ENCODE data around the gene TAMM41.
A peak's percentile ranks its signal among the peaks of the same experiment; 100 is the strongest.

The TAMM41 gene

GRCh38 chr3:11826628-11827265, 19.9 kb downstream of the TAMM41 start:
- in situ Hi-C loops (cut with MboI; ENCODE audit: low sequenced_read_pairs, unreplicated experiment) = no loop called here
- DNase-seq (ENCODE audit: low spot score) = peak; percentile 33
- TF ChIP-seq CTCF (IDR thresholded peaks at IDR 0.05; ENCODE audit: borderline replicate concordance, control extremely low read depth, extremely low read depth, insufficient read depth, missing control alignments) = no peak

GRCh38 chr3:11825301-11825700, 21.4 kb downstream of the TAMM41 start:
- TF ChIP-seq CTCF (IDR thresholded peaks at IDR 0.05; ENCODE audit: borderline replicate concordance, control extremely low read depth, extremely low read depth, insufficient read depth, missing control alignments) = no peak
- no peak for DNase-seq (ENCODE audit: low spot score)
- in situ Hi-C loops (cut with MboI; ENCODE audit: low sequenced_read_pairs, unreplicated experiment) = no loop called here

- in situ Hi-C loops (cut with MboI; ENCODE audit: low sequenced_read_pairs, unreplicated experiment) = no loop called here
Measured at GRCh38 chr3:11820531-11821041, 26.1 kb downstream of the TAMM41 start.

GRCh38 chr3:11819146-11819689, 27.5 kb downstream of the TAMM41 start:
- DNase-seq (ENCODE audit: low spot score) = no peak
- in situ Hi-C loops (cut with MboI; ENCODE audit: low sequenced_read_pairs, unreplicated experiment) = no loop called here
- TF ChIP-seq CTCF (IDR thresholded peaks at IDR 0.05; ENCODE audit: borderline replicate concordance, control extremely low read depth, extremely low read depth, insufficient read depth, missing control alignments) = no peak

More at GRCh38 chr3:11820531-11821041, 26.1 kb downstream of the TAMM41 start:
- TF ChIP-seq CTCF (IDR thresholded peaks at IDR 0.05; ENCODE audit: borderline replicate concordance, control extremely low read depth, extremely low read depth, insufficient read depth, missing control alignments) = no peak
- peak; percentile 40 for DNase-seq (ENCODE audit: low spot score)

GRCh38 chr3:11818033-11818432, 28.7 kb downstream of the TAMM41 start:
- TF ChIP-seq CTCF (IDR thresholded peaks at IDR 0.05; ENCODE audit: borderline replicate concordance, control extremely low read depth, extremely low read depth, insufficient read depth, missing control alignments) = no peak
- in situ Hi-C loops (cut with MboI; ENCODE audit: low sequenced_read_pairs, unreplicated experiment) = no loop called here
- DNase-seq (ENCODE audit: low spot score) = no peak

GRCh38 chr3:11815111-11815510, 31.6 kb downstream of the TAMM41 start:
- DNase-seq (ENCODE audit: low spot score) = no peak
- TF ChIP-seq CTCF (IDR thresholded peaks at IDR 0.05; ENCODE audit: borderline replicate concordance, control extremely low read depth, extremely low read depth, insufficient read depth, missing control alignments) = no peak
- in situ Hi-C loops (cut with MboI; ENCODE audit: low sequenced_read_pairs, unreplicated experiment) = no loop called here

Measured in GM13976 (cell line).